ENCODE data around the gene TAGAP.

- TF ChIP-seq CTCF (IDR thresholded peaks at IDR 0.05; ENCODE audit: low read length) (no peak), EZH2 (IDR thresholded peaks at IDR 0.05; ENCODE audit: borderline replicate concordance, low read length) (no peak)
These were observed 32.6 kb downstream of the TAGAP start for GRCh38 chr6:159012201-159012600.

All from OCI-LY1 (cell line).